Measurements from ENCODE around the gene LMX1B.
"Not testable (repeated sequence)": the region's sequence is repeated elsewhere in the genome, so short reads cannot be mapped to it uniquely, and the experiment has no call there.

LMX1B gene

GRCh38 chr9:126636983-126637798 is 23.5 kb downstream of the LMX1B start:
- no peak for DNase-seq

- no peak for DNase-seq
Observed at GRCh38 chr9:126638571-126639132, 24.9 kb downstream of the LMX1B start.

- DNase-seq = no peak
Observed at GRCh38 chr9:126639318-126640000, 25.7 kb downstream of the LMX1B start.

- DNase-seq = no peak
Observed at GRCh38 chr9:126641118-126641851, 27.6 kb downstream of the LMX1B start.

GRCh38 chr9:126642010-126642744 is 28.4 kb downstream of the LMX1B start:
- no peak for DNase-seq

GRCh38 chr9:126642839-126643238 is 29.1 kb downstream of the LMX1B start:
- no peak for DNase-seq

- DNase-seq = no peak
Observed at GRCh38 chr9:126643945-126644527, 30.3 kb downstream of the LMX1B start.

GRCh38 chr9:126646162-126646561 is 32.4 kb downstream of the LMX1B start:
- DNase-seq = no peak

- DNase-seq = no peak
Observed at GRCh38 chr9:126647585-126648411, 34.1 kb downstream of the LMX1B start.

GRCh38 chr9:126649477-126649876 is 35.7 kb downstream of the LMX1B start:
- no peak for DNase-seq

GRCh38 chr9:126650404-126651341 is 36.9 kb downstream of the LMX1B start:
- DNase-seq = no peak

GRCh38 chr9:126652140-126652582 is 38.4 kb downstream of the LMX1B start:
- no peak for DNase-seq

- DNase-seq = no peak
Observed at GRCh38 chr9:126654124-126654523, 40.4 kb downstream of the LMX1B start.

- not testable (repeated sequence) for DNase-seq
Observed at GRCh38 chr9:126656214-126656613, 42.5 kb downstream of the LMX1B start.

GRCh38 chr9:126658201-126658825 is 44.6 kb downstream of the LMX1B start:
- no peak for DNase-seq

GRCh38 chr9:126658956-126659555 is 45.3 kb downstream of the LMX1B start:
- no peak for DNase-seq

GRCh38 chr9:126661122-126661520 is 47.4 kb downstream of the LMX1B start:
- no peak for DNase-seq

- DNase-seq = no peak
Observed at GRCh38 chr9:126661521-126662251, 48.0 kb downstream of the LMX1B start.
